AG04450 (cell line): ENCODE measurements around the gene ASF1A. TPM values are rescaled to one million over a fixed set of nuclear protein-coding genes. Genes with fewer than 3 reads are reported as not detected.

Source experiments
- CTCF ChIA-PET: fragments of 300-600, 350-600 bp; formaldehyde crosslinking; extraction: SDS; loops from one replicate; lab custom pipeline; 2022; ENCODE audit warnings: antibody characterized with exemption, inconsistent platforms; lab: Charles Lee
- POLR2A ChIA-PET: fragments of 350-600 bp; formaldehyde crosslinking; extraction: SDS; loops from one replicate; lab custom pipeline; 2021; ENCODE audit warnings: antibody characterized with exemption, inconsistent platforms; lab: Yijun Ruan, JAX
- DNase-seq: peaks from one replicate; pipeline ENCODE4 v3.0.0-alpha.2; 2011; ENCODE audit warnings: low read depth, low spot score
- H3K27ac ChIP-seq: one replicate; pipeline ENCODE4 v1.5.1; 2012; ENCODE audit warnings: low read depth, low read length, control low read depth
- H3K27me3 ChIP-seq: one replicate; pipeline ENCODE4 v1.6.0; 2012; ENCODE audit warnings: low read length; ENCODE audit not compliant: control insufficient read depth, insufficient read depth
- H3K4me3 ChIP-seq: 2 replicates; pipeline ENCODE4 v1.5.1; 2011; ENCODE audit warnings: mild to moderate bottlenecking, low read depth, low read length, control low read depth
- H3K9me3 ChIP-seq: 2 replicates; pipeline ENCODE4 v1.5.1; 2012; ENCODE audit warnings: low read length; ENCODE audit not compliant: control insufficient read depth, insufficient read depth
- polyA plus RNA-seq: library from polyadenylated mRNA; depleted of rRNA; stranded (reverse); fragments of >200 nt; gene quantifications from 2 replicates; pipeline ENCODE4 v1.2.3, GENCODE V29; 2011
- TF ChIP-seq, protein P1 (sequence below): IDR thresholded peaks from 2 replicates; pipeline ENCODE4 v1.5.1; 2011; ENCODE audit warnings: low read depth, low read length, control low read depth, inconsistent platforms

Gene ASF1A
- polyA plus RNA-seq, 1 experiment = 29.4 TPM

DNA sequence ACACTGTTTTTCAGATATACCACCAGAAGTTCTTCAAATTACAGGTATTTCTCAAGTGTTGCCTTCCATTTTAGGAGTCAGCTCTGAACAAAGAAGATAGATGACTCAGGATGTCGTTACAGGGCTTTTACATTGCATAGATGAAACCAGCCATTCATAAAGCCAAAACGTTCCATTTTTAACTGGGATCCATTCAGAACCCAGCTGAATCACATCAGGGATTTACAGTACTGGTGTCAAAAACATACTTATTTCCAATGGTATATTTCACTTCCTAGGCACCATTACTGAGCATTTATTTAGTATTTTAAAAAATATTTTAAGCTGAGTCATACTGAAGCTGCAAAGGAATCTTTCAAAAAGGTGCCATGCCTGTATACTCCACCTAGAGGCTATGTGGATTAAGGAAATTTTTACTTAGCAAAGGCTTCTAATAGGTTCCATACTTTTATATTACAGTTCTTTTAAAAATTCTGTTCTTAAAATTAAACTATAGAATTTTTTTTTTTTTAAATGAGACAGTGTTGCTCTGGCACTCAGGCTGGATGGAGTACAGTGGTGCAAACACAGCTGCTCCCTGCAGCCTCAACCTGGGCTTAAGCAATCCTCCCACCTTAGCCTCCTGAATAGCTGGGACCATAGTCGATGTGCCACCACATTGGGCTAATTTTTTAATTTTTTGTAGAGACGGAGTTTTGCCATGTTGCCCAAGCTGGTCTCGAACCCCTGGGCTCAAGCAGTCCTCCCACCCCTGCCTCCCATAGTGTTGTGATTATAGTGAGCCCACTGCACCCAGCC lies 2.6 kb downstream of the ASF1A start:
- TF ChIP-seq, protein P1, sequence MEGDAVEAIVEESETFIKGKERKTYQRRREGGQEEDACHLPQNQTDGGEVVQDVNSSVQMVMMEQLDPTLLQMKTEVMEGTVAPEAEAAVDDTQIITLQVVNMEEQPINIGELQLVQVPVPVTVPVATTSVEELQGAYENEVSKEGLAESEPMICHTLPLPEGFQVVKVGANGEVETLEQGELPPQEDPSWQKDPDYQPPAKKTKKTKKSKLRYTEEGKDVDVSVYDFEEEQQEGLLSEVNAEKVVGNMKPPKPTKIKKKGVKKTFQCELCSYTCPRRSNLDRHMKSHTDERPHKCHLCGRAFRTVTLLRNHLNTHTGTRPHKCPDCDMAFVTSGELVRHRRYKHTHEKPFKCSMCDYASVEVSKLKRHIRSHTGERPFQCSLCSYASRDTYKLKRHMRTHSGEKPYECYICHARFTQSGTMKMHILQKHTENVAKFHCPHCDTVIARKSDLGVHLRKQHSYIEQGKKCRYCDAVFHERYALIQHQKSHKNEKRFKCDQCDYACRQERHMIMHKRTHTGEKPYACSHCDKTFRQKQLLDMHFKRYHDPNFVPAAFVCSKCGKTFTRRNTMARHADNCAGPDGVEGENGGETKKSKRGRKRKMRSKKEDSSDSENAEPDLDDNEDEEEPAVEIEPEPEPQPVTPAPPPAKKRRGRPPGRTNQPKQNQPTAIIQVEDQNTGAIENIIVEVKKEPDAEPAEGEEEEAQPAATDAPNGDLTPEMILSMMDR = peak; percentile 50
- H3K27me3 ChIP-seq = no peaks in the 10 kb centered on the region
- no peak overlapping the region; the same call in 1 of the 2 replicates for H3K4me3 ChIP-seq
- POLR2A ChIA-PET = interaction anchor here (0.8 kb wide), 1 partner anchor 38 kb away, joined by 5 read pairs; the partner anchor contains the start of gene MCM9
- CTCF ChIA-PET = interaction anchor here (0.9 to 1.9 kb wide), 8 partner anchors 10 to 613 kb away, joined by 3 to 7 read pairs (median 3); partner anchors contain the start of gene MCM9
- H3K9me3 ChIP-seq = peaks cover 3% of the 10 kb centered on the region; the same call in 1 of the 2 replicates
- DNase-seq = no peak
- peak overlapping the region; percentile 25 for H3K27ac ChIP-seq

DNA sequence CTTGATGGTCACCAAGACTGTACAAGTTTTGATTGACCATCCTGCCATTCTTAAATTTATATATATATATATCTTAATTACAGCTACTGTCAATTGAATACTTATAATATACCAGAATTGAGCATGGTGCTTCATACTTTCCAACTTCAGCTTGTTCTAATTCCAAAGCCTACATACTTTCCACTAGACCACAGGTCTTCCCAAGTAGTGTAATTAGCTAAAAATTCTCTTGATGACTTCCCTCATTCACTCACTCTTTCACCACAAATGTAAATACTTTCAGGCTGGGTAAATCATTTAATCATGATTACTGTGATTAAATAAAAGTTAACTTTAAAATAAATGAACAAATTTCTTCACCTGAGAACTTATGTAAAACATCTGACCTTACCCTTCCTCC lies 3.4 kb downstream of the ASF1A start:
- no peak for DNase-seq
- ChIA-PET CTCF (interaction anchor here (1.3 to 1.8 kb wide), 3 partner anchors 38 to 612 kb away, joined by 3 to 6 read pairs (median 3); partner anchors contain the start of gene MCM9), POLR2A (no interaction called here)

GRCh38 chr6:118899948-118900347 lies 6.0 kb downstream of the ASF1A start:
- TF ChIP-seq, protein P1 = no peak
- no peak overlapping the region for H3K4me3 ChIP-seq
- DNase-seq = no peak
- H3K27me3 ChIP-seq = no peaks in the 10 kb centered on the region
- no peaks in the 10 kb centered on the region for H3K9me3 ChIP-seq
- no peak overlapping the region for H3K27ac ChIP-seq
- CTCF ChIA-PET = no interaction called here
- POLR2A ChIA-PET = no interaction called here

More for the DNA sequence above, 3.4 kb downstream of the ASF1A start:
- TF ChIP-seq, protein P1 = no peak
- Histone ChIP-seq H3K27me3 (no peaks in the 10 kb centered on the region), H3K4me3 (no peak overlapping the region), H3K9me3 (peaks cover 3% of the 10 kb centered on the region; the same call in 1 of the 2 replicates), H3K27ac (no peak overlapping the region)

DNA sequence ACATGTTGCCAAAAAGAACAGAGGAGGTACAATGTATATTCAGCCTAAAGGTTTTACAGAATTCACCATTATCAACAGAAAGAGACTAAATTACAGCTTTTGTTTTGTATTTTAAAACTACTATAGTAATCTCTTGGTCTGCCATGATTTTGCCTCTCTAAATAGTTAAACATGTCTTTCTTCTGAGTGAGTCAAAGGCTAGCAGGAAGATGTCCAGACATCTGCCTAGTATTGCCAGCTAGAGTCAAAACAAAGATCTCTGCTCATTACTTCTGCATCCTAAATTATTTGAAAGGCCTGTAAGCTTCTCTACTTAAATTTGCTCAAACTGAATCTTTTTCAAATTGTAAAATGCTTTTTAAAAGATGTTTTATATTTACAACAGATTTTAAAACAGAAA lies 8.8 kb downstream of the ASF1A start:
- no peak for DNase-seq
- ChIA-PET POLR2A (no interaction called here), CTCF (no interaction called here)
- H3K27ac ChIP-seq = no peak overlapping the region
- no peaks in the 10 kb centered on the region for H3K9me3 ChIP-seq
- H3K27me3 ChIP-seq = no peaks in the 10 kb centered on the region
- H3K4me3 ChIP-seq = no peak overlapping the region
- TF ChIP-seq, protein P1 = no peak

- ChIA-PET CTCF (no interaction called here), POLR2A (no interaction called here)
- Histone ChIP-seq H3K27ac (no peak overlapping the region), H3K9me3 (no peaks in the 10 kb centered on the region), H3K4me3 (no peak overlapping the region), H3K27me3 (no peaks in the 10 kb centered on the region)
- TF ChIP-seq, protein P1 = no peak
- DNase-seq = no peak
These were observed 9.2 kb downstream of the ASF1A start for GRCh38 chr6:118903138-118903537.
